Renal cortical epithelial cell (primary cell): Measurements from ENCODE around the gene SCUBE2. TPM values are rescaled to one million over a fixed set of nuclear protein-coding genes. Genes with fewer than 3 reads are reported as not detected.
A peak's percentile ranks its signal among the peaks of the same experiment; 100 is the strongest.
"Not testable (repeated sequence)": the region's sequence is repeated elsewhere in the genome, so short reads cannot be mapped to it uniquely, and the experiment has no call there.

Experiments used
- DNase-seq: peaks from one replicate; pipeline ENCODE4 v3.0.0-alpha.2; 2011; ENCODE audit warnings: low read depth
- total RNA-seq: library from RNA; depleted of rRNA; stranded (reverse); fragments of >200 nt; gene quantifications from 2 replicates; pipeline ENCODE4 v1.2.3, GENCODE V29; 2014

Gene SCUBE2
- total RNA-seq, 1 donor from 2014 or later, result 1.4 TPM

- DNase-seq, result no peak
Measured at GRCh38 chr11:9046481-9046880, 44.9 kb downstream of the SCUBE2 start.

DNA sequence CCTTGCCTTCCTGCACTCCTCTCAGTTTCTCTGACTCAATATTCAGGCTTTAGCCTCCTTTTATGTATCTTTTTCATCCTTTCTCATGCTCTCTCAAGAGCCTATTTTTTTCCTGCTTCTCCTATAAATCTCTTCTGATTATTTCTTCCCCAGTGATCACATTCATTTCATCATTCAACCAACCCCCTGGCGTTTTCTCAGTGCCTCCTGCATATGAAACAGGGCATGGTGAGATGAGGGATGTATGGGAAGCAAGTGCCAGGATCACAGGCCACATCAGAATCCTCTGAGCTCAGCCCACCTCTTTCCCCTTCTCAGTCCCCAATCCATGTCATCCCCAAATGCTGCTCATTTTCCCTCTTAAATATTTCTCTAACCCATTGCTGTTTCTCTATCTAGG is 48.9 kb downstream of the SCUBE2 start:
- DNase-seq, result no peak

GRCh38 chr11:9041747-9042146 is 49.7 kb downstream of the SCUBE2 start:
- no peak for DNase-seq

GRCh38 chr11:9040410-9040809 is 51.0 kb downstream of the SCUBE2 start:
- DNase-seq, result no peak

- no peak for DNase-seq
Measured at GRCh38 chr11:9039863-9040262, 51.5 kb downstream of the SCUBE2 start.

- DNase-seq, result peak; percentile 96
Measured at GRCh38 chr11:9039198-9039597, 52.2 kb downstream of the SCUBE2 start.

- DNase-seq, result peak; percentile 21
Measured at GRCh38 chr11:9038541-9038940, 52.9 kb downstream of the SCUBE2 start.

DNA sequence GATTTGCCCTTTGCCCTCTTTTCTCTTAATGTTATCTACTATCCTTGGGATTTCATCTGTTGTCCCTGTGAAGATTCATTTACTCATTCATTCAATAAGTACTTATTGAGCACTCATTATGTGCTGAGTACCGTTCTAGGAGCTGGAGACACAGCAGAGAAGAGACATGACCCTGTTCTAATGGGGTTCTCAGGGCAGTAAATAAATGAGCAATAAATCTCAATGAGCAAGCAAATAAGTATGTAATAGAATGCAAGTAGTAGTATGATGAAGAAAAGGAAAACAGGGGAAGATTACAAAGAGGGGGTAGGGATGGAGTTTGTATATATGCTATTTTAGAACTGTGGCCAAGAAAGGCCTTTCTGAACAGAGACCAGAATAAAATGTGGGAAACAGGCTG is 53.4 kb downstream of the SCUBE2 start:
- DNase-seq, result peak; percentile 51

GRCh38 chr11:9037046-9037780 is 54.2 kb downstream of the SCUBE2 start:
- DNase-seq, result no peak

DNA sequence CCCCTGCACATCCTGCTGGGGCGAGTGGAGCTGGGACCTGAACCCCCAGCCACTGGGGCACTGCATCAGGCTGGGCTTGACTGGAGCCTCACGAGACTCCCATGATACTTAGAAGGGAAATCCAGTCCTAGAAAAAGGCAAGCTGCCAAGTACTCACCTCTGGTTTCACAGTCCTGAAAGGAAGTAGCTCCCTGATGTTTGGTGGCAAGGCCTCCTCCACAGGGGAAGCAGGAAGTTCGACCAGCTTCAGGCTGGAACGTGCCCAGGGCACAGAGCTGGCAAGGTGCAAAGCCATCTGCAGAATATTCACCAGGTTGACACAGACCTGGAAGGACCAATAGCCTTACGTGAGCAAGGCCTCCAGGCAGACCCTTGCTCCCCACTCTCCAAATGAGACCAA is 60.8 kb downstream of the SCUBE2 start:
- no peak for DNase-seq

DNA sequence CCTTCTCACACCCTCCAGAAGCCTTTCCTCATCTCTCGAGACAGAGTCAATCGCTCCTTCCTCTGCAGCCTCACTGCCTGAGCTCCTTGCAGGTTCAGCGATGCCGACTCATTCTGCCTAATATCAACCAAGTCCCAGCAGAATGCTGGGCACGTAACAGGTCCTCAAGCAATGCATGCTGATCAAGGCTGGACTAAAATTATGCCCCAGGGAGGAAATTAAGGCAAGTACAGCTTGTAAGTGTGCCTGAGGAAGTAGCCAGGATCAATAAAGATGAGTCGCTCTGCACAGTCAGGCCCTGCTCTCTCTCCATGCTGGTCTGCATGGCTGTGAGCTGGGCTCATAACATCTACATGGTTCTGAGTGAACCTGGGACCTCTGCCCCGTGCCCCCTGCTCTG is 62.0 kb downstream of the SCUBE2 start:
- peak; percentile 3 for DNase-seq

- no peak for DNase-seq
Measured at GRCh38 chr11:9028581-9028980, 62.8 kb downstream of the SCUBE2 start.

DNA sequence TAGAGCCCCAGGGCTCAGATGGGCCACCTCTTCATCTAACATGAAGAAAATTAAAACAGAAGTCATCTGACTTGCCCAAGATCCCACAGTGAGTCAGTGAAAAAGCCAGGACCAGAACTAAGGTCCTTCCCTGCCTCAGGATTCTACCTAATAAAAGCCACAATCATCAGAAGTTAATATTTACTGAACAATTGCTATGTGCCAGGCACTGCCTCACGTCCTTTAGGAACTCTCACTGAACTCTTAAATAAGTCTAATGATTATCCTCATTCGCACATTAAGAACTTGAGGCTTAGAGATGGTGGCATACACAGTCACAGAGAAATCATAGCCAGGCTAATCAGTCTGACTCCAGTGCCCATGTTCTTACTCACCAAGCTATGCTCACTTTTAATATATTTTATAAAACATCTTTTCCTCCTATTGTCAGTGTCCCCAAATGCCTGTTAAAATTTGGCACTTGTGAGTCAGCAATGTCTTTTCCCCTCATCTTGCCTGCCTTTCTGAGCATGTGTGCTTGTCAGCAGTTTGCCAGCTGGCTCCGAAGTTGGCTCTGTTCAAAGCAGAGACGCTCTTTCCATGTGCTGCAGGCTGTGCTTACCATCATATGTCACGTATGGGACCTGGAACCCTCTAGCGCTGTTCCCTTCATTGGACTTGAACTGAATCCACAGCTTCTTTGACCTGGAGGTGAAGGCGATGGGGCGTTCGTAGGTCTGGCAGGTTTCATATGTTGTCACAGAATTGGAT is 66.1 kb downstream of the SCUBE2 start:
- peak; percentile 83 for DNase-seq

DNA sequence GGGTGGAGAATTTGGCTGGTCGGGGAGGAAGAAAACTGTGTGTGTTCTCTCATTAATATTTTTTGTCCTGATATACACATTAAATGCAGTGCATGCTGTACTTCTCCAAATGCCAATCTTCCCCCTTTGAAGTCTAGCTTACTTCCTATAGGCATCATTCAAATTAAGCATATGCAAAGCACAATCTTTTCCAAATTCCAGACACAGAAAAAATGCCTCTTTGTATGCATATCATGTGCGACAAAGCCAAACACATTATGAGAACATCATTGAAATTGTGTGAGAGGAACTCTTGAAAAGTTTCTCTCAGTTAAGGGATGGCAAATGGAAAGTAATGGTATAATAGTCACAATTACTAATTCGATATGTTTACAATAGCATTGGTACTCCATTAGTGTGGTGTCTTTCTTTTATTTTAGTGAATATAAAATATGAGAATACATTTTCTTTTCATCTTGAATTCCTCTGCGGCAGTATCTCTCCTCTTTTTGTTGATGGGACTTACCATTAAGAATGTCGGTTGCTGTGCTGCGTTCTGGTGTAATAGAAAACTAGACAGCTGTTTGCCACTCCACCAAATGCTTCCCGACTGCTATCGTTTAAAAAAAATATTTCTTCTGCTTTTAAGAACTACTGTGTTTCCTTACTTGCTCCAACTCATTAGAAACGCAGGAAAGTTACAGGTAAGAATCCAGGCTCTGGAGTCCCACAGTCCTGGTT is 68.3 kb downstream of the SCUBE2 start:
- no peak for DNase-seq

- no peak for DNase-seq
Measured at GRCh38 chr11:9020916-9021315, 70.5 kb downstream of the SCUBE2 start.

DNA sequence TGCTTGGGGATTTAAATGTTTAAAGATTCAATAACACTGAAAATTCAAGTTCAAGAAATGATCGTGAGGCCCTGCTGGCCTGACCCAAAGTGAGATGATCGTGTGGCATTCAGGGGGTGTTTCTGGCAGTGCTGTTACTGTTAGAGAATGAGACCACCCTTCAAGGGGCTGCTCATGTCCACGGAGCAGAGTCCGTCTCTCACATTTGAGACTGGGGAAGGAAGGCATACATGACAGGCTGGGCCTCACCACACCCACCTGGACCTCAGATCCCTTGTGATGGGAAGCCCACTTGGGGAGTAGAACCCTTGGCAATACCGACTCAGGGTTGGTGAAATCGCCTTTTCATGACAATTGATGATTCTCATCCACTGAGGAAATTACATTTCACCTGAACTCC is 71.5 kb downstream of the SCUBE2 start:
- DNase-seq, result no peak

DNA sequence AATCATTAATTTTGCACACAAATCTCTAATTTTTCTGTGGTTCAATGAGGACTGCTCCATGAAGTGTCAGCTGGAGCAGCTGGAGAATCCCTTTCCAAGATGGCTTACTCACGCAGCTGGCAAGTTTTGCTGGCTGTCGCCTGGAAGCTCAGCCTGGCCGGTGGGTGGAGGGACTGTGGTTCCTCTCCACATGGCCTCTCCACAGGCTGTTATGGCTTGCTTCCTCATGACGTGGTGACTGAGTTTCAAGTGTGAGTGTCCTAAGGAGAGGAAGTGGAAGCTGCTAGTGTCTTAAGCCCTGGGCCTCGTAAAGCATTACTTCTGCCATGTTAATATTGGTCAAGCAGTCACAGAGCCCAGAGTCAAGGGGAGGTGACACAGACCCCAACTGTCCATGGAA is 73.6 kb downstream of the SCUBE2 start:
- DNase-seq, result no peak

- DNase-seq, result no peak
Measured at GRCh38 chr11:9016916-9017642, 74.3 kb downstream of the SCUBE2 start.

- DNase-seq, result peak; percentile 86
Measured at GRCh38 chr11:9015677-9016076, 75.7 kb downstream of the SCUBE2 start.

- DNase-seq, result no peak
Measured at GRCh38 chr11:9014826-9015225, 76.6 kb downstream of the SCUBE2 start.

DNA sequence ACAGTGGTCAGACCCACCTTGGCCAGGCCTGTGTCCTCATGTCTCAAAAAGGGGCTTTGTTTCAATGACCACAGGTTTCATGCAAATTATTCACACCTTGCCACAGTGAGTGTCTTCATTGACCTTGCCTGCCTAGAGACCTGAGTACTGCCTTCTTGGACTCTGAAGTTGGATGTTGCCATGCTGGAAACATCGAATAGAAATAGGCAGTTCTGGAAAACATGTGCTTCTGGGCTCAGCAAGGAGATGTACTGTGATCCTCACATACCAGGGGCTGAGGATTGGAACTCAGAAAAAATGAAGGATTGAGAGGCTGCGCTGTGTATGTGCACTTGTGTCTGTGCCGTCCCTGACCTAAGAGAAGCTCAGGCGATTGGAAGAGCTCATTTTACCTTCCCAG is 78.0 kb downstream of the SCUBE2 start:
- no peak for DNase-seq

DNA sequence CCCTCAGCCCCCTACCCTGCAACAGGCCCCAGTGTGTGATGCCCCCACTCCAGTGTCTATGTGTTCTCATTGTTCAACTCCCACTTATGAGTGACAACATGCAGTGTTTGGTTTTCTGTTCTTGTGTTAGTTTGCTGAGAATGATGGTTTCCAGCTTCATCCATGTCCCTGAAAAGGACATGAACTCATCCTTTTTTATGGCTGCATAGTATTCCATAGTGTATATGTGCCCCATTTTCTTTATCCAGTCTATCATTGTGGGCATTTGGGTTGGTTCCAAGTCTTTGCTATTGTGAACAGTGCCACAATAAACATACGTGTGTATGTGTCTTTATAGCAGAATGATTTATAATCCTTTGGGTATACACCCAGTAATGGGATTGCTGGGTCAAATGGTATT is 81.9 kb downstream of the SCUBE2 start:
- not testable (repeated sequence) for DNase-seq
